ENCODE measurements around the gene RBBP4.

Gene RBBP4

DNA sequence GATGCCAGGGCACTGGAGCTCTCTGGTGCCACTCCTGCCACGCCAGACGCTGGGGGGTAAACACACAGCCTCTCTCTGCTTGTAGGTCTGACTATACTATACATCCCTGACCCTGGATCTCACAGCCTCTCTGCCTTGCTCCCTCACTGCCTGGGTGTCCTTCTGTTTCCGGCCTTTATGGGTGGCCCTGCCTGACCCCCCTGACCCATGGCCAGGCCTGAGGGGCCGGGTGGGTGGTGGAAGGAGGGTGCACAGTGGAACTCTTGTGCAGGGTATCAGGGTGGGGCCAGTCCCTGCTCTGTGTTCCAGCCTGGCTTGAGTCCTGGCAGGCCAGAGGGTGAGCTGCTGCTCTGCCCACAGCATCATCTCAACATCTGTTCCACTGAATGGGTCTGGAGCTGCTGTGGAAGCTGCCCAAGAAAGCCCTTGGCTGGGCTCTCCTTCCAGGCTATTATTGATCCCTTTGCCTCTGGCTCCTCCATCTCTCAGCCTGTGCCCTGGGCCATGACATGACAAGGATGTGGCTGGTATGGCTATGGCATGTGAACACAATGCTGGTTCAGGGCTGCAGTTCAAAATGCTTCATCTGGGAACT lies 68.8 kb downstream of the RBBP4 start:
- no peak for DNase-seq (ENCODE audit: low read depth in 2 of 2)

DNA sequence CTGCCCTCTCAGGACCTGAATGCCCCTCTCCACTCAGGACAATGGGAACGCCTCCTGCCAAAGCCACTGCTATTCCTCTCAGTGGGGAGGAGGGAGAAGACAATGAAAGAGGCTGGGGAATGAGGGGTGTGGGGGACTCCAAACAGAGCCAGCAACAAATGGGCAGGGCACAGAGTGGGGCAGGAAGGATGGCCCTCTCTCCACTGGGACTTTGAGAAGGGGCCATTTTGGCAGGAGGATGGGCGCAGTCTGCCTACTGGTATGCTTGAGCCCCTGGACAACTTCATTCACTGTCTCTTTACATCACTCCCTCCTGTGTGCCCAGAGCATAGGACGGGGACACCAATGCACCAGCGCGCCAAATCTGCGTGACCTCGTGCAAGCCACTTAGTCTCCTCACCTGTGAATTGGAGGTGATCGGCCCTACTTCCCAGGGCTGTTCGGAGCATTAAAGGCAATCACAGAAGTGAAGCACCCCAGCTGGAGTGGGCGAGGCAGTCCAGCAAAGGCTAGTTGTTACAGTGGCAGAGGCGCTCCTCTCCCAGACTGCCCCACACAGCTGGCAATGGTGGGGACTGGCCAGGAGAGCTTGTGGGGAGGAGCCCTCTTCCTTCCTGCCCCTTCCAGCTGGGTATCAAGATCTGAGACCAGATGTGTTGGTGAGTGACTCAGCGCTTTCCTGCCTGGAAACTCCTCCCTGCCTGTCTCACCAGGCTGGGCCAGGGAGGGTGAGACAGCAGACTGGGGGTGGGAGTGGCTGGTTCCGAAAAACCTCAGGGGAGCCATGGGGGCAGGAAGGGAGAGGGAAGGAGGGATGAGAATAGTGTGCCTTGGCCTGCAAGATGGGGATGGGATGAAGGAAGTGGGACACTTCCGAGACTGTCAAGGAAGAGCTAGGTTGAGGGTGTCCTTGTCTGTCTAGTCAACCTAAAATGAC lies 73.9 kb downstream of the RBBP4 start:
- peak in 1 of 2 donors; percentile 12 for DNase-seq (ENCODE audit: low read depth in 2 of 2)

DNA sequence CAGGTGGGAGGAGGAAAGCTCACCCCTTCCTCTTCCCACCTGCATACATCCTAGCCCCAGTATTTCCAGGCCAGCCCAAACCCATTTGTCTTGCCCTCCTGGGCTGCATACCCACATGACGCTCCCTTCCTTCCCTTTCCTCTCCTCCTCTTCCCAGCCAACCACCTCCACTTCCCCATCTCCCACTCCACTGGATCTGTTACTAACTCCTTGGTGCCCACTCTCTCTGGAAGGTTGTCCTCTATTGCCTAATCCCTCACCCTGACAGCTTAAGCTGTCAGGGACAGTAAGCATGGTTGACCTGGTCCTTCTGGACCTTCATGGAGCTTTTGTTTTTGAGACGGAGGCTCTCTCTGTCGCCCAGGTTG lies 74.6 kb downstream of the RBBP4 start:
- no peak for DNase-seq (ENCODE audit: low read depth in 2 of 2)

DNA sequence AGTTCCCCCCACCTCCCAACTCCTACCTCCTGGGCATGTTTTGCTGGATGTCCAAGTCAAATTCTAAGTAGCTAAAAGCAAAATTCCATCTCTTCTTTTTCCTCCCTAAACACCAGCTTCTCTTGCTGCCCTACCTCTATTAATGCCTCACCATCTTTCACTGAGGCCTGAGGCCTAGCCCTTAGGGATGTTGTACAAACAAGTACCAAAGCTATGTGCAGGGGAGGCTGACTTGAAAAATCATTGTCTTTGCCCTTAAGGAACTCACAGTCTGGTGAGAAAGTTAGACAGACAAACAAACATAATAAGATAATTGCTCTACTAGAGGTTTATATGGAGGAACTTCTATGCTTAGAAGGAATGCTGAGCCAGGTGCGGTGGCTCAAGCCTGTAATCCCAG lies 76.9 kb downstream of the RBBP4 start:
- no peak for DNase-seq (ENCODE audit: low read depth in 2 of 2)

DNA sequence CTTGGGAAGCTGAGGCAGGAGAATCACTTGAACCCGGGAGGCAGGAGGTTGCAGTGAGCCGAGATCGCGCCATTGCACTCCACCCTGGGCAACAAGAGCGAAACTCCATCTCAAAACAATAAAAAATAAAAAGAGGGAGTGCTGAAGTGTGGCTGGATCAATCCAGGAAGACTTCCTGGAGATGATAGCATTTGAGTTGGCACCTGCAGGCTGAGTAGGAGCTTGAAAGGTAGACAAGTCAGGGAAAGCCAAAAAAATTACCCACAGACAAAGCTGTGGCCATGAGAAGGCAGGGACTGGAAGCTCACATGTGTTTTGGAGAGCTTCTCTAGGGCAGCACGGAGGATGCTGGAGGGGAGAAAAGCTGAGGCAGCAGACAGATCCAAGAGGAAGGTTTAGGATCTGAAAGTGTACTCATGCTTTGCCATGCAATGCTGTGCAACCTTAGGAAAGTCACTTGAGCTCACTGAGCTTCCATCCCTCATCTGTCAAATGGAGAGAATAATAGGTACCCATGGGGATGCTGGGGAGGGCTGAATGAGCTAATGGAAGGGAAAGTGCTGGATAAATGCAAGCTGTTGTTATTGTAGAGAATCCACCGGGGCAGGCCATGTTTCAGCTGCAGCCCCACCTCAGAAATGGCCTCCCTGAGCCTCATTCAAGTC lies 77.5 kb downstream of the RBBP4 start:
- DNase-seq (ENCODE audit: low read depth in 2 of 2) = no peak

DNA sequence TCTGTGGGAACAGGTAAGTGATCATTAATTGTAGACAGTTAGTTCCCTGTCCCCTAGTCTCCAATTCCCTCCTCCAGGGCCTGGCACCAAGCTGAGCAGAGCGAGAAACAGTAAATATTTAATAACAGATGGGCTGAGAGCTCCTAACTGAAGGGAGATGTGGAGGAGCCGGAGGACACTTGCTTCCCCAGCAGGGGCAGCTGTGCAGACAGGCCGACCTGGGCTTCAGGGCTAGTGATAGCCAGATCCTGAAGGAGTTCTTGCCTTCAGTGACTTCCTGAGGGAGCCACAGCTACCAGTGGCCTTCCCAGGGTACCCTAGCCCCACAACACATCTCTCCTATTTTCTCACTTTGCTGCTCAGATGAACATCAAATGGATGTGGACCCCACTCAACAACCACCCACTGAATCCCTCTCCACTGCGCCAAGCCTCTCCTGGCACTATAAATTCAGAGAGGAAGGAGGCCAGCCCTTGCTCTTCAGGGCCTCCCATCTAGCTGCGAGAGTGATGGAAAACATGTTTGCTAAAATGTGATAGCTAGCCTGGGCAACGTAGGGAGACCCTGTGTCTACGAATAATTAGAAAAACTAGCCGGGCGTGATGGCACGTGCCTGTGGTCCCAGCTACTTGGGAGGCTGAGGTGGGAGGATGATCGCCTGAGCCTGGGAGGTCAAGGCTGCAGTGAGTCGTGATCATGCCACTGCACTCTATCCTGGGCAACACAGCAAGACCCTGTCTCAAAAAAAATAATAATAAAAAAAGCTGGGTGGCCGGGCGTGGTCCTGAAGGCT lies 78.4 kb downstream of the RBBP4 start:
- no peak for DNase-seq (ENCODE audit: low read depth in 2 of 2)

DNA sequence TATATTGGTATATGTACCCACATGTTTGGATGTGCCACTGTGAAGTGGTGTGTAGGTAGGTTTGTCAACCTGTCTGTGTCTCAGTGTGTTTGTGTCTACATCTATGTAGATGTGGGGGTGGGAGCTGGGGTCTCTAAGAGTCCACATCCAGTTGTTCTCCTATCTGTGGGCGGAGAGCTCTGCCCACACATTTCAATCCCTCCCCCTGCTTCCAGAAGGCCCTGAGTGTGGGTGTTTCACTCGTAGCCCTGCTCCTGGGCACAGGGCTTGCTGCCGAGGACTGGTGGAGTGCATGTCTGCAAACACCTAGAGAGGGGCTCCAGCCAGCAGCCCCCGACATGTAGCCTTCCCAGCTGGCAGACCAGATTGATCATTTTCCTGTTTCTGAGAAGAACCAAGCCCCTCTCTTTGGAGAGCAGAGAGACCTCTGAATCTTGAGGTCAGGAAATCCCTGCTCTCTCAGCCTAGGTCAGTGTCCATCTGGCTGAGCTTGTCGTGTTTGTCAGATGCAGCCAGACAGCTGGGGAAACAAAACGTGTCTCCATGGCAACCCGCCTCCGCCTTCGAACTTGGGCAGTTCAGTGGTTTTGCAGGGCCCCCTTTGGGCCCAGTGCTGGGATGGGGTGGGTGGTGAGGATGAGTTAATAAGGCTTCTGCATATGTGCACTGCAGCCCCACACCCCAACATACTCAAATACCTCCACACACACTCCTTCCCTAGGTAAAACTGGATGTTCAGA lies 82.7 kb downstream of the RBBP4 start:
- no peak for DNase-seq (ENCODE audit: low read depth in 2 of 2)

All from activated CD4-positive, alpha-beta T cell treated with anti-CD3 and anti-CD28 coated beads for 24 hours (primary cell).